Loucy (cell line): ENCODE data around the gene SATL1.

Experiments
- H2AFZ ChIP-seq: fragments of 200-600 bp; sonication (generic); 2 replicates; pipeline ENCODE4 v1.6.0; 2016; ENCODE audit warnings: antibody characterized with exemption, mild to moderate bottlenecking, low read length, moderate library complexity
- H3F3A ChIP-seq: fragments of 200-600 bp; 2 replicates; pipeline ENCODE4 v1.6.0; 2016; ENCODE audit warnings: antibody characterized with exemption, low read depth, mild to moderate bottlenecking
- H3K27me3 ChIP-seq: fragments of 200-600 bp; sonication (generic); 2 replicates; pipeline ENCODE4 v1.6.1; 2014; ENCODE audit warnings: low read length, mild to moderate bottlenecking; ENCODE audit not compliant: insufficient read depth, poor library complexity, severe bottlenecking
- H3K36me3 ChIP-seq: fragments of 200-600 bp; sonication (generic); 2 replicates; pipeline ENCODE4 v1.6.1; 2016; ENCODE audit warnings: low read length; ENCODE audit not compliant: insufficient read depth
- H3K4me1 ChIP-seq: fragments of 200-600 bp; sonication (generic); 2 replicates; pipeline ENCODE4 v1.5.1; 2014; ENCODE audit warnings: low read length, mild to moderate bottlenecking; ENCODE audit not compliant: insufficient read depth, poor library complexity, severe bottlenecking
- H3K4me2 ChIP-seq: fragments of 200-600 bp; sonication (generic); 2 replicates; pipeline ENCODE4 v1.6.0; 2014; ENCODE audit warnings: antibody characterized with exemption, low read length, low read depth, mild to moderate bottlenecking; ENCODE audit not compliant: poor library complexity, severe bottlenecking
- H3K4me3 ChIP-seq: fragments of 200-600 bp; sonication (generic); 2 replicates; pipeline ENCODE4 v1.5.1; 2014; ENCODE audit warnings: low read length, mild to moderate bottlenecking, mixed read lengths; ENCODE audit not compliant: poor library complexity, severe bottlenecking
- H3K79me2 ChIP-seq: fragments of 200-600 bp; sonication (generic); 2 replicates; pipeline ENCODE4 v1.6.1; 2014; ENCODE audit warnings: low read length; ENCODE audit not compliant: insufficient read depth
- H3K9ac ChIP-seq: fragments of 200-600 bp; sonication (generic); 2 replicates; pipeline ENCODE4 v1.6.0; 2014; ENCODE audit warnings: mild to moderate bottlenecking, low read depth, low read length, moderate library complexity; ENCODE audit not compliant: poor library complexity, severe bottlenecking
- H3K9me2 ChIP-seq: fragments of 200-600 bp; sonication (generic); replicated peaks from 2 replicates; pipeline ENCODE4 v1.6.1; 2016; ENCODE audit warnings: low read depth, low read length, mixed read lengths
- H3K9me3 ChIP-seq: fragments of 200-600 bp; sonication (generic); 2 replicates; pipeline ENCODE4 v1.6.1; 2014; ENCODE audit warnings: mild to moderate bottlenecking, antibody characterized with exemption, low read length, low read depth; ENCODE audit not compliant: insufficient read depth
- H4K20me1 ChIP-seq: fragments of 200-600 bp; sonication (generic); 2 replicates; pipeline ENCODE4 v1.6.0; 2014; ENCODE audit warnings: antibody characterized with exemption, low read length, mild to moderate bottlenecking; ENCODE audit not compliant: insufficient read depth, poor library complexity, severe bottlenecking
- EZH2phosphoT487 ChIP-seq: fragments of 200-600 bp; IDR thresholded peaks from 2 replicates; pipeline ENCODE4 v1.6.1; 2018; ENCODE audit warnings: antibody characterized with exemption, mild to moderate bottlenecking, moderate library complexity, borderline replicate concordance
- TF ChIP-seq, protein P1 (sequence below): fragments of 200-600 bp; sonication (generic); conservative IDR thresholded peaks from 2 replicates; pipeline ENCODE4 v1.5.1; 2014; ENCODE audit warnings: mild to moderate bottlenecking, antibody characterized with exemption, low read length

SATL1 gene

DNA sequence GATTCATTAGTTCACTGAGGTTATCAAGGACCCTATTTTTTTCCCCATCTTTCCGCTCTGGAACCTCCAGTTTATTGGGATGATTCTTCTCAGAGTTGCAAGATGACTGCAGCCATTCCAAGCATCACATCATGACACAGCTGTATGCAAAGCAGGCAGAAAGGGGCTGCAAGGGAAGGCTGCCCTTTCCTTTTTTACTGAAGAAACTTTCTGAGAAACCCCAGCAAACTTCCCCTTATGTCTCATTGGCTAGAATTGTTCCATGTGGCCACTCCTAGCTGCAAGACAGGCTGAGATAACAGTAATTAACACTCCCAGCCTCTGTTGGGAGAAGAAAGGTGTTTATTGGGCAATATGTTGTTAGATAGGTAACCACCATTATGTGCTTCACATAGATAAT is 102.6 kb downstream of the SATL1 start:
- H3K4me3 ChIP-seq: no peak overlapping the region
- no peaks in the 10 kb centered on the region for H3K4me1 ChIP-seq
- H3K9ac ChIP-seq: no peak overlapping the region
- no peaks in the 10 kb centered on the region for H3K79me2 ChIP-seq
- no peaks in the 10 kb centered on the region for H3K36me3 ChIP-seq
- H3K9me3 ChIP-seq: no peaks in the 10 kb centered on the region
- TF ChIP-seq EZH2phosphoT487: no peak
- TF ChIP-seq, protein P1, sequence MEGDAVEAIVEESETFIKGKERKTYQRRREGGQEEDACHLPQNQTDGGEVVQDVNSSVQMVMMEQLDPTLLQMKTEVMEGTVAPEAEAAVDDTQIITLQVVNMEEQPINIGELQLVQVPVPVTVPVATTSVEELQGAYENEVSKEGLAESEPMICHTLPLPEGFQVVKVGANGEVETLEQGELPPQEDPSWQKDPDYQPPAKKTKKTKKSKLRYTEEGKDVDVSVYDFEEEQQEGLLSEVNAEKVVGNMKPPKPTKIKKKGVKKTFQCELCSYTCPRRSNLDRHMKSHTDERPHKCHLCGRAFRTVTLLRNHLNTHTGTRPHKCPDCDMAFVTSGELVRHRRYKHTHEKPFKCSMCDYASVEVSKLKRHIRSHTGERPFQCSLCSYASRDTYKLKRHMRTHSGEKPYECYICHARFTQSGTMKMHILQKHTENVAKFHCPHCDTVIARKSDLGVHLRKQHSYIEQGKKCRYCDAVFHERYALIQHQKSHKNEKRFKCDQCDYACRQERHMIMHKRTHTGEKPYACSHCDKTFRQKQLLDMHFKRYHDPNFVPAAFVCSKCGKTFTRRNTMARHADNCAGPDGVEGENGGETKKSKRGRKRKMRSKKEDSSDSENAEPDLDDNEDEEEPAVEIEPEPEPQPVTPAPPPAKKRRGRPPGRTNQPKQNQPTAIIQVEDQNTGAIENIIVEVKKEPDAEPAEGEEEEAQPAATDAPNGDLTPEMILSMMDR: no peak
- no peak overlapping the region for H3K4me2 ChIP-seq
- no peaks in the 10 kb centered on the region for H4K20me1 ChIP-seq
- H3F3A ChIP-seq: no peaks in the 10 kb centered on the region
- no peak overlapping the region for H2AFZ ChIP-seq
- no peaks in the 10 kb centered on the region for H3K27me3 ChIP-seq
- H3K9me2 ChIP-seq: no peaks in the 10 kb centered on the region

GRCh38 chrX:85139422-85139821 is 104.2 kb downstream of the SATL1 start:
- no peak overlapping the region for H3K9ac ChIP-seq
- TF ChIP-seq, protein P1: no peak
- TF ChIP-seq EZH2phosphoT487: no peak
- no peaks in the 10 kb centered on the region for H4K20me1 ChIP-seq
- no peak overlapping the region for H3K4me3 ChIP-seq
- H3K4me2 ChIP-seq: no peak overlapping the region
- H3K36me3 ChIP-seq: no peaks in the 10 kb centered on the region
- no peaks in the 10 kb centered on the region for H3K9me2 ChIP-seq
- H3K9me3 ChIP-seq: no peaks in the 10 kb centered on the region
- H3K79me2 ChIP-seq: no peaks in the 10 kb centered on the region
- no peak overlapping the region for H2AFZ ChIP-seq
- H3K4me1 ChIP-seq: no peaks in the 10 kb centered on the region
- H3F3A ChIP-seq: no peaks in the 10 kb centered on the region
- no peaks in the 10 kb centered on the region for H3K27me3 ChIP-seq

DNA sequence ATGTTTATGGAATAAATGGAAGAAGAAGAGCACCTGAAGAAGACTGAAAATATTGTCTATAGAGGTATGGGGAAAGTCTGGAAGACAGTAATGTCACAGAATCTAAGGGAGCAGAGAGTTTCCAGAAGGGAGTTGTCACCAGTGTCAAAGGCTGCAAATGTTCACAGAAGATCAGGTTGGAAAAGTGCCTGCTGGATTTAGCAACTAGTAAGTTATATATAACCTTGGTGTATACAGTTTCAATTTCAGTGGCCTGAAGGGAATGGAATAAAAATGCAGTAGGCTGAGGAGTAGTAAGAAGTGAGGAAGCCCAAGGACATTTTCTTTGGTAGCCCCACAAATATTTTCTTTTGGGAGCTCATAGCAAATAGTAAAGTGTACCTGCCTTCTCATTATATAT is 107.2 kb downstream of the SATL1 start:
- TF ChIP-seq, protein P1: no peak
- no peak for TF ChIP-seq EZH2phosphoT487
- Histone ChIP-seq H3K9me2 (no peaks in the 10 kb centered on the region), H3K4me3 (no peak overlapping the region), H3K27me3 (no peaks in the 10 kb centered on the region), H3F3A (no peaks in the 10 kb centered on the region), H4K20me1 (no peaks in the 10 kb centered on the region), H3K4me1 (no peaks in the 10 kb centered on the region), H3K4me2 (no peak overlapping the region), H3K79me2 (no peaks in the 10 kb centered on the region), H3K36me3 (no peaks in the 10 kb centered on the region), H3K9me3 (no peaks in the 10 kb centered on the region), H3K9ac (no peak overlapping the region), H2AFZ (no peak overlapping the region)
